Activated naive CD8-positive, alpha-beta T cell (primary cell): ENCODE results near the gene SCFD2.

Source experiments
- H3K27ac Mint-ChIP-seq: one replicate; pipeline ENCODE4 v1.8.0; 2021; ENCODE audit warnings: mixed read lengths
- H3K27me3 Mint-ChIP-seq: one replicate; pipeline ENCODE4 v1.8.0; 2021; ENCODE audit warnings: mixed read lengths
- H3K36me3 Mint-ChIP-seq: one replicate; pipeline ENCODE4 v1.8.0; 2021; ENCODE audit warnings: mixed read lengths
- H3K4me1 Mint-ChIP-seq: one replicate; pipeline ENCODE4 v1.8.0; 2021; ENCODE audit warnings: low read depth, mixed read lengths
- H3K4me3 Mint-ChIP-seq: one replicate; pipeline ENCODE4 v1.8.0; 2021; ENCODE audit warnings: mild to moderate bottlenecking, mixed read lengths
- H3K9me3 Mint-ChIP-seq: one replicate; pipeline ENCODE4 v1.8.0; 2021; ENCODE audit warnings: low read depth, mixed read lengths

Gene SCFD2

GRCh38 chr4:52979020-52979419, 386.8 kb downstream of the SCFD2 start:
- Mint-ChIP-seq H3K4me3 (no peak overlapping the region), H3K9me3 (no peaks in the 10 kb centered on the region), H3K4me1 (no peaks in the 10 kb centered on the region)

DNA sequence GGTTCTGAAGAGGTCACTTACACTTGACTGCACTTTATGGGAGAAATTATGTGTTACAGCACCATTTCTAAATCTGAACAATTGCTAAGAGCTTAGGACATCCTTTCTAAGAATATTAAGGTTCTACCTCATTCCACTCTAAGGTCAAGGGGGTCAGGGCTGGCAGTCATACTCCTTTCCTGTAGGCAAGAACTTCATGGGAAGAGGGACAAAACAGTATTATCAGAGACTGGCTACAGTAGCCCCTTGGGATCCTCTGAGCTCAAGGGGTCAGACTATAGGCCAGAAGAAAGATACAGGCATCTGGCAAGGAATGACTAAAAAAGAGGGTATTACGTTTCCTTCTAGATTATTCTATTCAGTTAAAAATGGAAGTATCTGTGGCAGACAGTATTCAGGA, 388.6 kb downstream of the SCFD2 start:
- Mint-ChIP-seq H3K36me3 (peaks cover 10% of the 10 kb centered on the region), H3K27ac (no peak overlapping the region), H3K4me1 (no peaks in the 10 kb centered on the region), H3K4me3 (no peak overlapping the region), H3K9me3 (no peaks in the 10 kb centered on the region), H3K27me3 (no peaks in the 10 kb centered on the region)

More at GRCh38 chr4:52979020-52979419, 386.8 kb downstream of the SCFD2 start:
- Mint-ChIP-seq H3K36me3 (peaks cover 10% of the 10 kb centered on the region), H3K27me3 (no peaks in the 10 kb centered on the region), H3K27ac (no peak overlapping the region)

- no peaks in the 10 kb centered on the region for H3K4me1 Mint-ChIP-seq
- no peak overlapping the region for H3K27ac Mint-ChIP-seq
- no peaks in the 10 kb centered on the region for H3K9me3 Mint-ChIP-seq
- H3K4me3 Mint-ChIP-seq: no peak overlapping the region
- no peaks in the 10 kb centered on the region for H3K27me3 Mint-ChIP-seq
- H3K36me3 Mint-ChIP-seq: peaks cover 6% of the 10 kb centered on the region
Measured at GRCh38 chr4:52976523-52977230, 389.2 kb downstream of the SCFD2 start.

- Mint-ChIP-seq H3K36me3 (peaks cover 22% of the 10 kb centered on the region), H3K9me3 (no peaks in the 10 kb centered on the region), H3K4me3 (no peak overlapping the region), H3K27me3 (no peaks in the 10 kb centered on the region), H3K4me1 (no peaks in the 10 kb centered on the region), H3K27ac (no peak overlapping the region)
Measured at GRCh38 chr4:52968691-52969090, 397.2 kb downstream of the SCFD2 start.

GRCh38 chr4:52968241-52968640, 397.6 kb downstream of the SCFD2 start:
- H3K9me3 Mint-ChIP-seq: no peaks in the 10 kb centered on the region
- H3K27ac Mint-ChIP-seq: no peak overlapping the region
- H3K4me3 Mint-ChIP-seq: no peak overlapping the region
- peaks cover 25% of the 10 kb centered on the region for H3K36me3 Mint-ChIP-seq
- no peaks in the 10 kb centered on the region for H3K4me1 Mint-ChIP-seq
- no peaks in the 10 kb centered on the region for H3K27me3 Mint-ChIP-seq

GRCh38 chr4:52966781-52967180, 399.1 kb downstream of the SCFD2 start:
- Mint-ChIP-seq H3K9me3 (no peaks in the 10 kb centered on the region), H3K4me3 (no peak overlapping the region), H3K27me3 (no peaks in the 10 kb centered on the region), H3K36me3 (peaks cover 27% of the 10 kb centered on the region), H3K27ac (no peak overlapping the region), H3K4me1 (no peaks in the 10 kb centered on the region)

DNA sequence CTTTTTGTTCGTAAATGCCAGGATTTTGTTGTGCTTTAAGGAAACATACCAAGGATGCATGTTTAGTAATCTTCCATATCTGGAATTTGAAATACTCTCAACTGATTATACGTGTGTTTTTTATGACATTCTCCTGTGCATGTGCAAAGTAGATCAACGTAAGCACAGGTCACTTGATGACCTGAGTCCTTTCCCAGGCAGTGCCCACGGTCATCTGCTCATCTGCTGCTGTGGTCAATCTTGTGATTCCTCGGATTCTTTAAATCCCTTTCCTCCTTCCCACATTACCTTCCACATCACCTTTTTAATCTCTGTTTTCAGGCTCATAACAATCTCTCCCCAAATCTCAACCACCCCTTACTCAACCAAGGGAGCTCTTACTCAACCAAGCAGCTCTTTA, 399.7 kb downstream of the SCFD2 start:
- no peak overlapping the region for H3K4me3 Mint-ChIP-seq
- H3K27me3 Mint-ChIP-seq: no peaks in the 10 kb centered on the region
- no peaks in the 10 kb centered on the region for H3K9me3 Mint-ChIP-seq
- peaks cover 32% of the 10 kb centered on the region for H3K36me3 Mint-ChIP-seq
- no peaks in the 10 kb centered on the region for H3K4me1 Mint-ChIP-seq
- H3K27ac Mint-ChIP-seq: no peak overlapping the region

DNA sequence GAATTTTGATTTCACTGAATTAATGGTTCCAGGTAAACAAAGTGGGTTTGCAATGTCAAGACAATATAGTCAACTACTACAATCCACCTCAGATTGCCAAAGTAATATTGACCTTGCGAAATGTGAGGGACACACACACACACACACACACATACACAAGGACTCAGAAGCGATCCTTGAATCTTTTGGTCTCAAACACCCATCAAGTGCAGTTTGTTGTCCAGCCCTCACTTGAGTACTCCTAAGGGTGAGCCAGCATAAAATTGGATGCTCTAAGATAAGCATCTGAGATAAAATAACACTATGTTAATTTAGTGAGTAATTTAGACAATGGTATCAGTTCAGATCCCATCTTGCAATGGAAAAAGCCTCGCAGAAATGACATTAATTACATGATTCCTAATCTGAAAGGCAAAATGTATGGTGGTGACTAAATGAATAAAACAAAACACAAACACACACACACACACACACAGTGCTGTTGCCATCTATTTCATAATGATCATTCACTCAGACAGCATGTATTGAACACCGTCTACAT, 401.2 kb downstream of the SCFD2 start:
- Mint-ChIP-seq H3K36me3 (peaks cover 29% of the 10 kb centered on the region), H3K4me1 (no peaks in the 10 kb centered on the region), H3K9me3 (no peaks in the 10 kb centered on the region), H3K4me3 (no peak overlapping the region), H3K27me3 (no peaks in the 10 kb centered on the region), H3K27ac (no peak overlapping the region)

DNA sequence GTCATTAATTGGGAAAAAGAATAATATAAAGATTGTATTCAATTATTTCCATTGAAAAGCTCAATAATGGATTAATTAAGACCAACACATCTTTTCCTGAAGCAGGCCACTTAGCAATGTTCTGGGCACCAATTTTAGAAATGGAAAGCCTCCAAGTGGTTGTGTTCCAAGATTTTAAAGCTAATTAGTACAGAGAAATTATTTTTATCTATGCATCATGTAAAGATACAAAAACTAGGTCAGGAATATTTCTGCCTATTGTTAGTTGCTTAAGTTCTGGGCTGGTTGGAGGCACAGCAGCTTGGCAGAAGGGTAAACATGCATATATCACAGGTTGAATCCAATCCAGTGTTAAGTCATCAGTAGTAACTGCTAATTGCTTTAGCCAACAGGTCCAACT, 401.9 kb downstream of the SCFD2 start:
- H3K27ac Mint-ChIP-seq: no peak overlapping the region
- no peak overlapping the region for H3K4me3 Mint-ChIP-seq
- no peaks in the 10 kb centered on the region for H3K9me3 Mint-ChIP-seq
- H3K36me3 Mint-ChIP-seq: peaks cover 28% of the 10 kb centered on the region
- no peaks in the 10 kb centered on the region for H3K4me1 Mint-ChIP-seq
- H3K27me3 Mint-ChIP-seq: no peaks in the 10 kb centered on the region

DNA sequence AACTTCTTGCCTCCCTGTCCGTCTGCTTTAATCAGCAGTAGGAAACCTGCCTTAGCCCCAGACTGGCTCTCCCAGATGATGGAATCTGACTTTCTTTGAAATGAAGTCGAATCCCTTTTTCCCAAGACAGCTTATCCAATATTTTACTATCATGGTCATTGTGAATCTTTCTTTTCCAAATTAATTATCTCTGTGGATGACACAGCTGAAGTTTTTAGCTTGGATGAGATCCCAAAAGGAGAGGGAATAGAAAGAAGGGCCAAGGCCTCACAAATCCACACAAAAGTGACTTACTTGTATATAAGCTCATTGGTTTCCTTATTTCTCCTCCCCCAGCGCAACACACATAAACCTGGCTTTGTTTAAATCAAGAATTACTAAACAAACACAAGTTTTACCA, 403.1 kb downstream of the SCFD2 start:
- Mint-ChIP-seq H3K9me3 (no peaks in the 10 kb centered on the region), H3K4me1 (no peaks in the 10 kb centered on the region), H3K27me3 (no peaks in the 10 kb centered on the region), H3K36me3 (peaks cover 28% of the 10 kb centered on the region), H3K4me3 (no peak overlapping the region), H3K27ac (no peak overlapping the region)

DNA sequence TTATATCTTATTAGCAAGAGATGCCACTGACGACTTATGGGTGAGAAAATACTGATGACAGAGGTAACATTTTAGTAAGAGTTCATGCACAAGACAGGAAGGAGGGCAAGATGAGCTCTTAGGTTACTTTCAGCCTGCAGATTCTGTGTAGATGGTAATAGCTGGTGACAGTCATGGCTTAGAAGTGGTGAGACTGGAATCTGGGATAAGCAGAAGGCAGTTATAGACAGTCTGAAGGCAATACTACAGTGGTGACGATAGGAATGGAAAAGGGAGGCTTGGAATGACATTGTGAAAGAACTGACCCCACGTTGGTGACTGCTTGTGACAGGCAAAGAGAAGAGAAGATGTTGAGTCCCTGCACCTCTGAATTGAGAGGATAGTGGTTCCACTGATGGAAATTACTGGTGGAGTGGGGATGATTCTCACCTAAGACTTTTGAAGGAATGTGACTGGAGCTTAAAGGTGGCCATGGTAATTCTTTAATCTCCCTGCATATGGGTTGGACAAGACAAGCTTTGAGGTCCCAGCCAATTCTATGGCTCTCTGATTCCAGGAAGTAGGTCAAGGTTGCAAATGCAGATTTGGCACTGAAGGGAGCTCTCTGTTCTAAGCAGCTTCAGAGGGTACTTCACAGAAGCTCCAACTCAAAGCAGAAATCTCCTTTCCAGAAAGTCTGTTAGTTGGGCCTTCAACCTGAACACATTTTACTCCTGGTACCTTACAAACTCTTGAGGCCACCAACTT, 404.0 kb downstream of the SCFD2 start:
- Mint-ChIP-seq H3K4me1 (no peaks in the 10 kb centered on the region), H3K36me3 (peaks cover 29% of the 10 kb centered on the region), H3K4me3 (no peak overlapping the region), H3K27me3 (no peaks in the 10 kb centered on the region), H3K27ac (no peak overlapping the region), H3K9me3 (no peaks in the 10 kb centered on the region)

GRCh38 chr4:52959541-52959940, 406.3 kb downstream of the SCFD2 start:
- Mint-ChIP-seq H3K27ac (no peak overlapping the region), H3K4me3 (no peak overlapping the region), H3K4me1 (no peaks in the 10 kb centered on the region), H3K27me3 (no peaks in the 10 kb centered on the region), H3K9me3 (no peaks in the 10 kb centered on the region), H3K36me3 (peaks cover 25% of the 10 kb centered on the region)

GRCh38 chr4:52957835-52958631, 407.8 kb downstream of the SCFD2 start:
- Mint-ChIP-seq H3K36me3 (peaks cover 23% of the 10 kb centered on the region), H3K9me3 (no peaks in the 10 kb centered on the region), H3K4me3 (no peak overlapping the region), H3K4me1 (no peaks in the 10 kb centered on the region), H3K27ac (no peak overlapping the region), H3K27me3 (no peaks in the 10 kb centered on the region)

GRCh38 chr4:52957220-52957686, 408.6 kb downstream of the SCFD2 start:
- H3K36me3 Mint-ChIP-seq: peaks cover 29% of the 10 kb centered on the region
- H3K27me3 Mint-ChIP-seq: no peaks in the 10 kb centered on the region

GRCh38 chr4:52956691-52957090, 409.2 kb downstream of the SCFD2 start:
- Mint-ChIP-seq H3K36me3 (peaks cover 27% of the 10 kb centered on the region), H3K4me1 (no peaks in the 10 kb centered on the region), H3K27me3 (no peaks in the 10 kb centered on the region), H3K27ac (no peak overlapping the region), H3K9me3 (no peaks in the 10 kb centered on the region), H3K4me3 (no peak overlapping the region)

More at GRCh38 chr4:52957220-52957686, 408.6 kb downstream of the SCFD2 start:
- no peak overlapping the region for H3K27ac Mint-ChIP-seq
- H3K4me3 Mint-ChIP-seq: no peak overlapping the region
- no peaks in the 10 kb centered on the region for H3K4me1 Mint-ChIP-seq
- H3K9me3 Mint-ChIP-seq: no peaks in the 10 kb centered on the region
